ENCODE results near the gene KRT27.
"Not testable (repeated sequence)": the region's sequence is repeated elsewhere in the genome, so short reads cannot be mapped to it uniquely, and the experiment has no call there.

The KRT27 gene

DNA sequence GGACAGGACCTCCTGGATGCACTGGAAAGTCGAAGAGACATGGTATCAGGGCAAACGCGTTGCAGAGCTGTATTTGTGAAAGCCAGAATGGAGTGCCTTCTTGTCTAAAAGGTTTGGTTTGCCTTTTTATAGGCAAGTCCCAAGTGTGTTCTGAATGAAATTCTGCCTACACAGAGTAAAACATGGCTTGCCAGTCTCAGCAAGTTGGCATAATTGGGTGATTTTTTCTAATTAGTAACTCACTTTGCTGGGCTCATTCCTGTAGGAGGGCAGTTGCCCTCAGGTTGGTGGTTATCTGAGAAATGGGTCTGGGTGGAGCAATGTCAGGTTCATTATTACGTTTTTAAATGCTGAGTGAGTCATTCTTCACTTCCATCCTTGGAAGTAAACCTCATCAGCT, 27.1 kb downstream of the KRT27 start, which contains the start of gene KRT25:
Gene KRT25, minus strand, starts transcription at position 101 of the 400 bp plus-strand sequence. Its CDS starts 60 bp downstream, at position 41.
- no peak for DNase-seq (ENCODE audit: low read depth, low spot score)

DNA sequence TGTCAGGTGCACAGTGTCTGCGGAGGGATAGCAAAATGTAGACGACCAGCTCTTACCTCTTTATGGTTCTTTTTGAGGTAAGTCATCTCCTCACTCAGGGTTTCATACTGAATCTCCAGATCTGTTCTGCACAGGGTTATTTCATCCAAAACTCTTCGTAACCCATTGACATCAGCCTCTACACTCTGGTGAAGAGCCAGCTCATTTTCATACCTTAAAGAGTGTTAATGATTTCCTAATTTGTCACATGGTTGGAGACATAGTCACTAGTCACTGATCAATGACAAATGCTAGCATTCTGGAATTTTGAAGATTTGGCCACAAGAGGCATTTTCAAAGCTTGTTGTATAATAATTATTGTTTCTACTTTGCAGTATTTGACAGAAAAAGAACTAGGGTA, 28.5 kb downstream of the KRT27 start:
- no peak for DNase-seq (ENCODE audit: low read depth, low spot score)

DNA sequence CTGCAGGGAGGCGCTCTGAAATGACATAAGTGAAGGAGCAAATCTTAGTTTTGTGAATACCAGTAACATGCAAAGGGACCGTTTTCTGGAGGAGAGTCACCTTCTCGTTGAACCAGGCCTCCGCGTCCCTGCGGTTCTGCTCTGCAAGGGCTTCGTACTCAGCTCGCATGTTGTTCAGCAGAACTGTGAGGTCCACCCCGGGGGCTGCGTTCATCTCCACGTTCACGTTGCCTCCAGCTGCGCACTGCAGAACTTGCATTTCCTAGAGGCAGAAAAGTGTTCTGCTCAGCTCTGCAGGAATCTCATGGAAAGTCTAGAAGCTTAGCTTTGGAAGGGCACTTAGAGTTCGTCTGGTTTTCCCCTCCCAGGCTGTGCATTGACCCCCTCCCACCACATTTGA, 31.3 kb downstream of the KRT27 start:
- DNase-seq (ENCODE audit: low read depth, low spot score), result no peak

DNA sequence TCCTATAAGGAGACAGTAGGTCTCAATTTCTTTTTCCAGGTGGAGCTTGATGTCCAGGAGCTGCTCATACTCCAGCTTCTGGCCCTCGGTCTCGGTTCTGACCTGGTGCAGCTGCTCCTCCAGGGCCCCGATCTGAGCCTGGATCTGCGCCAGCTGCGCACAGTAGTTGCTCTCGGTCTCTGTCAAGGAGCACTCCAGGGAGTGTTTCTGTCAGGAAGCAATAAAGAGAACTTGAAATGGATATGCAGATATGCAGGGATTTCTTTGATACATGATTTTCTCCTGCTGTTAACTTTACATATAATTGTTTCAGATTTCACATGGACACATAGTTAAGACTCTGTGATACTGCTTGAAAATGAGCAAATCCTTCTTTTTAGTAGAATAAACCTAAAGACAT, 32.0 kb downstream of the KRT27 start:
- no peak for DNase-seq (ENCODE audit: low read depth, low spot score)

DNA sequence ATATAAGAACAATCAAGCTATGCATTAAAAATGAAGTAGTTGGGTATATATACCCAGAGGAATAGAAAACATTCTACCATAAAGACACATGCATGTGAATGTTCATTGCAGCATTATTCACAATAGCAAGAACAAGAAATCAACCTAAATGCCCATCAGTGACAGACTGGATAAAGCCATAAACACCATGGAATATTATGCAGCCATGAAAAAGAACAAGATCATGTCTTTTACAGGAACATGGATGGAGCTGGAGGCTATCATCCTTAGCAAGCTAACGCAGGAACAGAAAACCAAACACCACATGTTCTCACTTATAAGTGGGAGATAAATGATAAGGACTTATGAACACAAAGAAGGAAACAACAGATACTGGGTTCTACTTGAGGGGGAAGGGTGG, 33.7 kb downstream of the KRT27 start:
- DNase-seq (ENCODE audit: low read depth, low spot score), result not testable (repeated sequence)

- DNase-seq (ENCODE audit: low read depth, low spot score), result no peak
Observed at GRCh38 chr17:40738553-40738952, 43.8 kb downstream of the KRT27 start.

DNA sequence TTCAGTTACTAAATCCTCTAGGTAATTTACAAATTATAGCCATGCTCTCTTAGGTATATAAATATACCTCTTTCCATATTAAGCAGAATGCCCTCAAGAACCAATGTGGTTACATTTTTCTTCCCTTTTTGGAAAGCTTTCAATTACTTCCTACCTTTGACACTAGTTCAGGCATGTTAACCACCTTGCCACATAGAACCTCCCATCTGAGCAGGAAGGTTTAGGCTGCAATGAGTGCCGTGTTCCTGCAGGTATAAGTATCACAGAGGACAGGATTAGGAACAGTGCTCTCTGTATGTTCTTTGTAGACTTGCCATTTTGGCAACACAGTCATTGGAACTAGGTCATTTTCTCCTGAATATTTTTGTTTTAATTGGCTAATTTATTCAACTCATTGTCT, 47.3 kb downstream of the KRT27 start:
- DNase-seq (ENCODE audit: low read depth, low spot score), result no peak

- no peak for DNase-seq (ENCODE audit: low read depth, low spot score)
Observed at GRCh38 chr17:40734018-40734417, 48.3 kb downstream of the KRT27 start.

DNA sequence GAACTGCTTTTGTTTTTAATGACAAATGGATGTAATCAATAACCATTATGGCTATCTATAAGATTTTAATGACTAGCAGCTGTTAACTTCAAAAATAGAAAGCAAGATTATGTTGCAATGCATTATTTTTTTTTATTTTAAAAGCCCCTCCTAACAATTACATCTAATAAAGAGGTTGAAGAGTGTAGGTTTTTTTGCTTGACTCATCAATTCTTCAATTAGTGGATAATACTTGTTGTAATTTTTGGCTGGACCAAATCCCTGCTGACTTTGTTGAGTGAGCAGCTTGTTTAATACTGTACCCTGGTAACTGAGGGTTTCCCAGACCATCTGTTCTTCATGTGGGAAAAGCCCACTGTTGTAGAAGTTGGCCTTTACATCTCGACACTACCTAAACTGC, 51.4 kb downstream of the KRT27 start:
- DNase-seq (ENCODE audit: low read depth, low spot score), result no peak

DNA sequence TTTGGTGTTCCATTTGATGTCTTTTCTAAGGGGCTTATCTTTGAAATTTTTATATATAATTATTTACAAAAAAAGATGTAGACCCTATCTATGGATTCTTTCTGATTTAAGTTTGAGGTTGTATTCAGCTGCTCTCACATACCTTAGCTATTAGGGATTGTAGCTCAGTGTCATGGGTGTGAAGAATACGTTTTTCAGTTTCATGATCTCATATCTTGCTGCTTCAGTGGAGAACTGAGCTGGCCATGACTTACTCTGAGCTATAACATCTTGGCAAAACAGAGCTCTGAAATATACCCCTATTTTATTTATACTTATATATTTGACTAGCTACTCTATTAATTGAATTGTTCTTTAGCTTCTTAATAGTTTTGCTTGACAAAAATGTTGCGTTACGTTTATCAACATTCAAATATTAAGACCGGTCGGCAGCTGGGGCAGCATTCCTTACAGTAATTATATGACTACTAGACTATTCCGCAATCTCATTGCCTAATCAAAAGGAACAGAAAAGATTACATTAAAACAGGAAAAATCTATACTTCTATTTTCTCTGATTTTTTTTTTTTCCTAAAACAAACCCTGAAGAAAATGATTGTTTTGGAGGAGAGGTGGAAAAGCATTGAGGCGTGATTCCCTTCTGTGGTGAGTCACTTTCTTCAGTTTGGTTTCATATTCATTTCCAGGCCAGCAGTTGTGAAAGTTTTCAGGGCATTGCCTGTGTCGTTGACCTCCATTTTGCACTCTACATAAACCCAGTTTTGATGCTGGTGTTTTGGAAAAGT, 54.7 kb downstream of the KRT27 start:
- DNase-seq (ENCODE audit: low read depth, low spot score), result no peak

GRCh38 chr17:40726919-40727318, 55.4 kb downstream of the KRT27 start:
- no peak for DNase-seq (ENCODE audit: low read depth, low spot score)
